WTC11 (cell line): ENCODE measurements around the gene C16orf90.

Source experiments
- CTCF ChIP-seq: fragments of 200-600 bp; IDR thresholded peaks from 2 replicates; pipeline ENCODE4 v1.8.0; 2022; ENCODE audit warnings: antibody characterized with exemption
- ESRRA ChIP-seq: sonication (generic); formaldehyde crosslinking; IDR thresholded peaks from 2 replicates; pipeline ENCODE4 v1.8.1; 2022; ENCODE audit warnings: mild to moderate bottlenecking, missing genetic modification reagents, borderline replicate concordance
- GABPB1 ChIP-seq: sonication (generic); formaldehyde crosslinking; IDR thresholded peaks from 2 replicates; pipeline ENCODE4 v1.8.1; 2023; ENCODE audit warnings: mild to moderate bottlenecking, missing genetic modification reagents

DNA sequence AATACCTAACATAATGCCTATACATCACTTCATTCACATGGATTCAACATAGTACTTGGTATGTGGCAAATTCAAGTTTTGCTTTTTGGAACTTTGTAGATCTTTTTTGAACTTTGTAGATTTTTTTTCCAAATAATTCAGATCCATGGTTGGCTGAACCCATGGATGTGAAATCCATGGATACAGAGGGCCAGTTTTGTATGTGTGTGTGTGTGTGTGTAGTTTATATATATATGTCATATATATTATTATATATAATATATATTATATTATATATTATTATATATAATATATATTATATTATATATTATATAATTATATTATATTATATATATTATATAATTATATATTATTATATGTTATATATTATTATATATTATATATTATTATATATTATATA is 33.9 kb upstream of the C16orf90 start:
- TF ChIP-seq CTCF: no peak
- TF ChIP-seq ESRRA (CRISPR knock-in tag): no peak
- no peak for TF ChIP-seq GABPB1 (CRISPR knock-in tag)
